Stimulated activated CD4-positive, alpha-beta T cell treated with anti-CD3 and anti-CD28 coated beads, Interleukin-12 subunit alpha, Interleukin-12 subunit beta, amount 100 ng/mL, for 24 hours (primary cell): ENCODE results near the gene CEACAM4.

ENCODE experiments used
- DNase-seq, 2 experiments: peaks; one replicate each; pipeline ENCODE4 v3.0.0-alpha.2; 2020; ENCODE audit warnings: low read depth in 2 of 2

CEACAM4 gene

DNA sequence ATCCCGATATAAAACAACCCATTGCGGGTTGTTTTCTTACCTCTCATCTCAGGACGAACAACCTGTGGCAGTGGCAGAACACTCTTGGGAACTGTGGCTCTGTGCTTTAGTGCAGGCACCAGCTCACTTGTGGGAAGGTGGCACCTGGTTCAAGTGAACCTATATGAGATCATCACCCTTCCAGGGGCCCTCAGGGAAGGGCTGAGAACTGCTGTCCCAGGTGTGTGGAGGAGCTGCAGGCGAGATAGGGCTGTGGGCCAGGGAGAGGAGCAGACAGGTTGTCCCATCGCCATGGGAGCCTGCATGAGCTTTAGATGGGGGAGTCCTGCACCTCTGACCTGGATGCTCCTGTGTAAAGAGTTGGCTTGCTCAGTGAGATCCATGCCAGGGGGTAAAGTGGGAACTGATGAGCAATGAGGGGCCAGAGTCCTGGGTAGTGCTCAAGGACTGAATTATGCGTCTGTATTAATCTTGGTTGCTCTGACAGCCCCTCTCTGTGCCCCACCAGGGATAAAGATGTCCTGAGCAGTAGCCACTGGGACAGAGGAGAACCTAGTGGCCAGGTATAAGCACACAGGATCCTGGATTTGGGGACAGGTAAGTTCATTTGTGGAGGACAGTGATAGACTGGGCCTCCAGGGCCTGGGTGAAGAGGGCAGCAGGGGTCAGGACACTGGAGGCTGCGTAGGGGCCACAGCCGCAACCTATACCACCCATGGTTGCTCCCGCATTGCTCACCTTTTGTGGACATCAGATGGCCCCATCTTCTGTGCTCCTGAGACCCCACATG is 8.7 kb downstream of the CEACAM4 start:
- DNase-seq = no peak

DNA sequence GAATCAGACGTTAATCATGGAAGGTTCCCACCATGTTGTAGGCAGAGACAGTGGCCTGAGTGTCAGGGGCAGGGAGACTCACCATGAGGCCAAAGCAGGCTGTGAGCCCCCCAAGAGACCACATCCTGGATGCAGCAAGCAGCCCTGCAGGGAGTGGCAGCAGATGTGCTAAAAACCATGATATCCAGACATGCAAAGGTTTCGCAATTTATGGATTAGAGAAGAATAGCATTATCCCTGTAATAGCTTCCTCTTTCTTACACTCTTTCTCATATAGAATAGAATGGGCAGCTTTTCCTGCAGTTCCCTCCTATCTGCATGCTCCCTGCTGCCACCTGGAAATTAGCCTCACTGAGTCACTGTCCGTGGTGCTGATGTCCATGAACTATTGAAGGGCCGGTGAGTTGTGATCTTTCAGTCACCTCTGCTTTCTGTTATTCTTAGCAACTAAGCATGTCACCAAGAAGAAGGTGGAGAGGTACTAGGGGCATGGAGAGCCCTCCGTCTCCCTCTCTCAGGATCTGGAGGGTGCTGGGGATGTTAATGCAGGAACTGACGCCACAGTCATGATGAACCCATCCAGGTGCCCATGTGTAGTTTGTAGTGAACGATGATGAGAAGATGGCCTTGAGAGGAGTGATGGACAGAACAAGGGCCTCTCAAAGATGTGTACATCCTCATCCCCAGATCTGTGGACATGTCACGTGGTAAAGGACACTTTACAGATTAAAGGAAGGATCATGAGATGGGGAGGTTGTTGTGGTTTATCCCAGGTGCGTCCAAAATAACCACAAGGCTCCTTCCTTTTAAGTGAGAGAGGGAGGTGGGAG is 9.9 kb downstream of the CEACAM4 start:
- no peak for DNase-seq

DNA sequence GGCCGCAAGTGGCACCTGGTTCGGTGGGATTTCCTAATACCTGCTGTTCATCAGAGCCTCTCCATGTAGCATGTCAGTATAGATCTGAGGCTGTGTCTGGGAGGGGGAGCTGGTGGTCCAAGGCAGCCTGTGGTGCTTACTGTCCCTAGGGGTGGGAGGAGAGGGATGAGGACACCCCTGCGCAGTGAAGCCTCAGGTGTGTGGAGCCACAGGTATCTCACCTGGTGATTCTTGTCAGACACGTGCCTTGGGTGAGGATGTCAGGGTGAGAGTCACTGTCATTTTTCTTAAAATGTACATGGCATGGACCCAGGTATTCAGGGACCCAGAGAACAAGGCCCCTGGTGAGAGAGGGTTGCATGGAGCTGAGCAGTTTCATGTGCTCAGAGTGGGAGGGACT is 11.7 kb downstream of the CEACAM4 start:
- DNase-seq = no peak

DNA sequence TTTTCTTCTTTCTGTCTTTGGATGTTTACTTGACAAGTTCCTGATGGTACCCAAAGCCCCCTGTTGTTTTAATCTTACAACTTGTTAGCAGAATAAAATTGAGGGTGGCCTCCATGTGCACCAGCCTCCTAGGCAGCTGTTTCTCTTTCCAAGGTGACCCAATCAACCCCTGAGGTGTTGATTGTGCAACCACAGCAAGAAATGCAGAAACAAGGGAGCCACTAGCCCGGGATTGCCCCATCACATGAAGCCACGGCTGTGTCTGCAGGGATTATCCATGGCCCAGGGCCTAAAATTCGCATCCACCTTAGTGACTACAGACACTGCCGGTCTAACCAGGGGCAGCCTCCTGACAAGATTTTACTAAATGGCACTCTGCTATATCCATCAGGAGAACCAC is 14.4 kb downstream of the CEACAM4 start:
- no peak for DNase-seq

DNA sequence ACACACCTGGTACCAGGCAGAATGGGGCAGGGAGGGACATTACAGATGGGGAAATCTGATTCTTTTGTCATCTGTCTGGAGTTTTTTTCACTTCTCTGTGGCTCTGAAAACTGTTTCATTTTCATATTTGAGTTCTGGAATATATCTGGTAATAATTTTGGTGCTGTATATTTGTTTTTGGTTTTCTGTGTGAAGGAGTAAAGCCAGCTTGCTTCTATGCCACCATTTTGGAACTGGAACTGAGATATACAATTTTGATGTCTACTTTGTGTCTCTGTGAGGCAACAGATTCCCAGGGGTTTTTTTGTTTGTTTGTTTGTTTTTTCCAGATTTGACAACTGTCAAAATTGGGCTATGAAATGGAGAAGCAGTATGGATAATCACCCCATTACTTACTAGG is 16.1 kb downstream of the CEACAM4 start:
- DNase-seq = no peak

DNA sequence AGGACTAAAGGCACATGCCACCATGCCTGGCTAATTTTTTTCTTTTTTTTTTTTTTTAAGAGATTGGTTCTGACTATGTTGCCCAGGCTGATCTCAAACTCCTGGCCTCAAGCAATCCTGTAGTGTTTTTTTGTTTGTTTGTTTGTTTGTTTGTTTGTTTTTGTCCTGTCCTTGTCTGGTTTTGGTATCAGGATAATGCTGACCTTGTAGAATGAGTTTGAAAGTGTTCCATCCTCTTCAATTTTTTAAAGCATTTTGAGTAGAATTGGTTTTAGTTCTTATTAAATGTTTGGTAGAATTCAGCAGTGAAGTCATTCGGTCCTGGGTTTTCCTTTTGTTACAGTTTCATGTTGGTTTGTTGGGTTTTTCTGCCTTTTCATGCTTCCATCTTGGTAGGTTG is 19.2 kb downstream of the CEACAM4 start:
- DNase-seq = no peak

DNA sequence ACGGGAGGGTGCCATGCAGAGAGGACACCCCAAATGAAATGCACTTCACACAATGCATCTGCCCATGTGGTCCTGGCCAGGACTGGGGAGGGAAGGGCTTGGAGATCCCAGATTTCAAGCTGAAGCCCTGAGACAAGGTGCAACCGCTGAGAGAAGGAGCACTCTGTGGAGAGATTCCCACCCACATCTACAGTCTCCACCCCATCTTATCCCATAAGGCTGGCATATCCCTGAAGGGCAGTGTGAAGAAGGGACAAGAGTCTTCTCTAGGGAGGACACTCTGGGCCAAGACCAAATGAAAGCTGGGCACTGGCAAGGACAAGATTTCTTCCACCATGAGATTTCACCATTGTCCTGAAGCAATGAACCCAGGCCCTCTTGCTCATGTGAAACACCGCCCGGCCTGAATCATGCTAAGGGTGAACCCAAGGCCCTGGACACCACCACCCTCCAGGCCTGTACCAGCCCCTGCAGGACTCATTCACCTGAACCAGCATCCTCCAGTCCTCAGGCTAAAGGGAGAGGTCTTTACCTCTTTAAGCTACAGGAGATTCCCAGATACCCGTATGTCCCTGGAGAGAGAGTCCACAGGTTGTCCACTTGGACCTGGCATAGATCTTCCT is 20.5 kb downstream of the CEACAM4 start:
- no peak for DNase-seq

- no peak for DNase-seq
Observed at GRCh38 chr19:41604831-41605230, 22.0 kb downstream of the CEACAM4 start.

DNA sequence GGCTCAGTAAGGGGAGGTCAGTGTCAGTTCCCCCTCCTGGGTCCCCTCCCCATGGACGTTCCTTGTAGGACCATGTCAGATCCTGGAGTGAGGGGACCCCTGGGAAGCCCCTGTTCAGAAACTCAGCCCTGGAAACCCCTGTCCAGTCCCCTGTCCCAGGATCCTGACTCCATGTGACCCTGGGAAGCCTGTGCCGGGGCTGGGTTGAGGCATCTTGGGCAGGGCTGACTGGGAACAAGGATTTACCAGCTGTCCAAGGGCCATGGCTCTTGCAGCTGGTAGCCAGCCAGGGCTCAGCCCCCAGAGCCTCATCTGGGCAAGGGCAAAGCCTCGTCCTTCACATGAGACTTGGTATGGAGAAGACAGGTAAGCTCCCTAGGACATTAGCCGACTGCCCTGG is 25.1 kb downstream of the CEACAM4 start:
- DNase-seq = no peak

GRCh38 chr19:41599175-41599966 is 27.5 kb downstream of the CEACAM4 start:
- no peak for DNase-seq

DNA sequence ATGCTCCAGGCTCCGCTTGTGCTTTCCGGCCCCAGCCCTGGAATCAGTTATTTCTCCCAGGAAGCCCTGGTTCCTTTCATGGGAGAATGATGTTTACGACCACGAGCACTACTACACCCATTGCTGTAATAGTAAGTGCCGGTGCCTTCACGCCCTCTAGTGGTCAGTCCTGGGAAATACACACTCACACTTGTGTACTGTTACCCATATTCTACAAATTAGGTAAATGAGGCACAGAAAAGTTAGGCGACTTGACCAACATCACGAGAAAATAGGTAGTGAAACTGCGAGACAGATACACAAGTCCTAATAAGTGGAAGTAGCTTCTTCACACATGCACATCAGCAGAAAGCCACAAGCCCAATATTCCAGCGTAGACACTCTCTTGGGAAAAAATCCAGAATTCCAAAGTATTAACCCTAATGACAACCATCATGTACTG is 29.3 kb downstream of the CEACAM4 start:
- peak; percentile 58 to 71 for DNase-seq

DNA sequence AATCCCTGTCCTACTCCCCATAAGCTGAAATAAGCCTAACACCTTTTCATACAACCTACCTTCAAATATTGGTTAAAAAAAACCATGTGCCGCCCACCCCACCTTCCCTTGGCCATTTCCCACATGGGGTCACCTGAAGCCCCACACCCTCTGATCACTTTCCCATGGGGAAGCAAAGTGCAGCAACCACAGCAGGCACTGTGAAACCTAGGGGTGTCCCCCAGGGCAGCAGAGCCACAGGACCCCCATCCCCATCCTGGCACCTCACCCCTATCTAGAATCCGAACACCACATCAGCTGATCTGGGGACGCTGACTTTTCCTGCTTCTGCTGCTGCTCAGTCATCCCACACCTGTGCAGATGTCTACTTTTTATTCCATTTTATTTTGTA is 31.0 kb downstream of the CEACAM4 start:
- DNase-seq = no peak

DNA sequence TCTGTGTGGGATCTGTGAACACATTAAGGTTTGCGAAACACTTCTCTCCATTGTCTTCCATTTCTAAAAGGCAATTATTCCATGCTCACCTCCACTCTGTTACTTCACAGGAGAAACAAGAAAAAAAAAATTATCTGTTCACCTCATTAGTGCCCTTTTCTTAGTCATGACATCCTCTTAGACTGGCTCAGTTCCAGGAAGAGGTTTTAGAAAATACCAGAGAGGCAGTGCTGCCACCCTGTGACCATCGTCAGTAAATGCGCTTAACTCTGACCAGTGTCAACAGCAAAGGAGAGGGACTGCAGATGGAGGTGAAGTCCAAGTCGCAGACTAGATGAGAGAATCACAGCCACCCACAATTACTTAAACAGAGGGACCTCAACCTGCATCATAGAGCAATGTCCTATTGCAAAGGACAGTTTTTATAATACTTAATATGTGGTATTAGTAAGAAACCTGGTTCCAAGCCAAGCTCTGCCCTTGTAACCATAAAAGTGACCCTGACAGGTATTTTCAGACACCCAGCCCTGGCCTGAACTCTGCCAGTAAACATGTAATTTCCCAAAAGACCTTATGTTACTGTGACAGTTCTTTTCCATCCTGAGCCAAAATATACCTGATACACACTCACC is 31.5 kb downstream of the CEACAM4 start:
- DNase-seq = peak; percentile 32 to 50

- no peak for DNase-seq
Observed at GRCh38 chr19:41591951-41592562, 34.8 kb downstream of the CEACAM4 start.

GRCh38 chr19:41590936-41591335 is 35.9 kb downstream of the CEACAM4 start:
- no peak for DNase-seq

DNA sequence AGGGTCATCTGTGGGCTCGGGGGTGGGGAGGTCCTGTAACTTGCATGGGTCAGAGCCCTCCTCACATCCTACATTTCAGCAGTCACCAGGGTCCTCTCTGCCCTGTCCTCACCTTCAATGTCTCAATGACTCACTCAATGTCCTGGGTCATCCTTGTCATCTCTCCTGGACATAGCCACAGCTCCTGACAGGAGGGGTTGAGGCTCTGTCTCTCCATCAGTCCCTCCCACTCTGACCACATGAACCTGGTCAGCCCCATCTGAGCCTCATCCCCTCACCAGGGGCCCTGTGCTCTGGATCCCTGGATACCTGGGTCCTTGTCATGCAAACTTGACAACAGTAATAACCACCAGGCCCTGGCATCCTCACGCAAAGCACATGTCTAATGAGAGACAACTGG is 37.5 kb downstream of the CEACAM4 start:
- no peak for DNase-seq

GRCh38 chr19:41588497-41589209 is 38.2 kb downstream of the CEACAM4 start:
- no peak for DNase-seq

GRCh38 chr19:41587838-41588210 is 39.0 kb downstream of the CEACAM4 start:
- no peak for DNase-seq

DNA sequence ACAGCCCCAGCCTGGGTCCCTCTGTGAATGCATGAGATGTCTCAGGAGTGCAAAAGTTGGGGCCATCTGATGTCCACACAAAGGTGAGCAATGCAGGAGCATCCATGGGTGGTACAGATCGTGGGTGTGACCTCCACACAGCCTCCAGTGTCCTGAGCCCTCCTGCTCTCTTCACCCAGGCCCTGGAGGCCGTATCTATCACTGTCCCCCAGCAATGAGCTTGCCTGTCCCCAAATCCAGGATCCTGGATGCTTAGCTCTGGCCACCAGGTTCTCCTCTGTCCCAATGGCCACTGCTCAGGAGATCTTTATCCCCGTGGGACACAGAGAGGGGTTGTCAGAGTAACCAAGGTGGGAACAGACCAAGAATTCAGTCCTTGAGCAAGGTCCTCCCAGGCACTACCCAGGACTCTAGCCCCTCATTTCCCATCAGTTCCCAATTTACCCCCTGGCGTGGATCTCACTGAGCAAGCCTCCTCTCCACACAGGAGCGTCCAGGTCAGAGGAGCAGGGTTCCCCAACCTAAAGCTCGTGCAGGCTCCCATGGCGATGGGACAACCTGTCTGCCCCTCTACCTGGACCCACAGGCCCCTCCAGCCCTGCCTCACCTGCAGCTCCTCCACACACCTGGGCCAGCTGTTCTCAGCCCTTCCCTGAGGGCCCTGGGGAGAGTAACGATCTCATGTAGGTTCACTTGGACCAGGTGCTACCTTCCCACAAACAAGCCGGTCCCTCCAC is 39.6 kb downstream of the CEACAM4 start:
- DNase-seq = no peak

- DNase-seq = no peak
Observed at GRCh38 chr19:41586064-41586463, 40.8 kb downstream of the CEACAM4 start.
